NCI-H226 (cell line): ENCODE measurements around the gene CFAP92.

Experiments
- DNase-seq: peaks from one replicate; pipeline ENCODE4 v3.0.0-alpha.2; 2015

The CFAP92 gene

GRCh38 chr3:129004639-129005295 is 10.9 kb upstream of the CFAP92 start:
- no peak for DNase-seq

DNA sequence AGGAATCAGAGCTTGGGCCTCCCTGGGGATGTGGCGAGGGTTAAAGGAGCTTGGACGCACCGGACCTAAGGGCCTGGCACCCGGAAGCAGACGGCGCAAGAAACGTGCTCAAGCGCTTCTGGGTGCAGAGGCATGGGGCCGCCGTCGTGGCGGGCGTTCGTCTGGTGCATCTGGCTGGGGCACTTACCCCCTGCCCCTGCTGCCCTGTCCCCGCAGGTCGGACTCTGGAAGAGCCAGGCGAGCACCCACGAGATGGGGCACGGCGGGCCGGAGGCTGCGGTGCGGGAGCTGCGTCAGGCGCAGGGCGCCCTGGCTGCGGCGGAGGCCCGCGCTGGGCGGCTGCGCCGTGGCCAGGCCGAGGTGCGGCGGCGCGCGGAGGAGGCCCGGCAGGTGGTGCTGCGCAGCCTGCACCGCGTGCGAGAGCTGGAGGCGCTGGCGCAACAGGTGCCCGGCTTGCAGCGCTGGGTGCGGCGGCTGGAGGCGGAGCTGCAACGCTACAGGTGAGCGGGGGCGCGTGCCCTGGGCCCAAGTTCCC is 9.8 kb upstream of the CFAP92 start:
- no peak for DNase-seq

DNA sequence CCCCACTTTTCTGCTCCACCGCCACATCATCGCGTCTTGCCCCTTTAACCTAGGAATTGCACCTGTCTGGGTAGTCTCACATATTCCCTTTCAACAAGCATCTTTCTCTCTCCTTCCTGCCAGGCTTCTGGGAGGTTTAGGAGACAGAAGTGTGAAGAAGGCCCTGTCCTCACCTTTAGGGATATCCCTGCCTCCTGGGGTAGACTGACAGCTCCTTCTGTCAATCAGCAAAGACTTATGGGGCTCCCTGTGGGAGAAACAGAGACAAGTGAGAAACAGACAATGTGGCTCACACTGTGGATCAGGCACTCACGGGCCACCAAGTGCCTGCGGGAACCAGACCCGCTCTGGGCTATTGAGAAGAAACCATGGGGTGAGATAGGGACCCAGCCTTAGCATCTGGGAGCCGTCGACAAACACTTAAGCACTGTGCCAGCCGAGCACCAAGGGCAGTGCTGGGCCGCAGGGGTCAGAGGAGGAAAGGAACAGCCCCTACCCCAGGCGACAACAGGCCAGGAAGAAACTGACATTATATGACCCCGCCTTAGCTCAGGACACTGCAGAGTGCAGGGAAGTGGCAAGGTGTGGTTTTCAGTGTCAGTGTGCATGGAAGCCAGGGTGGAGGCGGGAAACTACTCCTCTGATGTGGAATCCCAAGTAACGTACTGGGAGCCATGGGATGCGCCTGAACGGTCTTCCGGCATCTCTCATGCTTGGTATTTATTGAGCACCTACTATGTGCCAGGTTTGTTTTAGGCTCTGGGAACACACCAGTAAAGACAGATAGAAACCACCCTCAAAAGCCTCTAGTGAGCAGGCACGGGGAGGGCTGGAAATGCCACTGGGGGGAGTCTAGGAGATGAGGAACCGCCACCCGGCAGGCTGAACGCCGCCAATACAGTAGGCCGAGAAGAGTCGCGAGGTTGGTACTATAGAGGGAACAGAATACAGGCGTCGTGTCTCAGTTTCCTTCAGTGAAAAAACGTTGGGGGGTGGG is 9.0 kb upstream of the CFAP92 start:
- no peak for DNase-seq

DNA sequence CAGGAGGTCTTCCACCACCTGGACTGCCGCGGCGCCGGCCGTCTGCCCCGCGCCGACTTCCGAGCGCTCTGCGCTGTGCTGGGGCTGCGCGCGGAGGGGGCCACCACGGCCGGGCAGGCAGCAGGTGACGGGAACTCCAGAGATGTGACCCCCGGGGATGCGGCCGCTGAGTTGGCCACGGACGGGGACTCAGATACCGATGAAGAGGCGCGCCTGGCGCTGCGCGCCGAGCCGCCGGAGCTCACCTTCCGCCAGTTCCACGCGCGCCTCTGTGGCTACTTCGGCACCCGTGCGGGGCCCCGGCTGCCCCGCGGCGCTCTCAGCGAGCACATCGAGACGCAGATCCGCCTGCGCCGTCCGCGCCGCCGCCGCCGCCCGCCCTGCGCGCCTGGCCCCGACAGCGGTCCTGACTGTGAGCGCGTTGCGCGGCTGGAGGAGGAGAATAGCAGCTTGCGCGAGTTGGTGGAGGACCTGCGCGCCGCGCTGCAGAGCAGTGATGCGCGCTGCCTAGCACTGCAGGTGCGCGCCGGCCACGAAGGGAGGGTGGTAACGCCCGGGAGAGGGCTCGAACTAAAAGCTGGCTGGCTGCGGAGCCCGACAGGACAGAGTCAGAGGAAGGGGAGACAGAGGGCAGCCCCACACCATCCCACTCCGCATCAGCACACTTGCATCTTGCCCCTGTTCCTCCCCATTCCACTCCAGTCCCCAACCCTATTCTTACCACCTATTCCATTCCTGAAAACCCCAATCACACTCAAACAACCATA is 8.1 kb upstream of the CFAP92 start:
- DNase-seq, result no peak

- DNase-seq, result peak; percentile 44
These were observed 7.4 kb upstream of the CFAP92 start, which contains the start of gene EFCC1 for GRCh38 chr3:129001101-129001805. Gene EFCC1 (plus strand): TSS chr3:129001304. CDS start chr3:129001629, 325 bp downstream.

DNA sequence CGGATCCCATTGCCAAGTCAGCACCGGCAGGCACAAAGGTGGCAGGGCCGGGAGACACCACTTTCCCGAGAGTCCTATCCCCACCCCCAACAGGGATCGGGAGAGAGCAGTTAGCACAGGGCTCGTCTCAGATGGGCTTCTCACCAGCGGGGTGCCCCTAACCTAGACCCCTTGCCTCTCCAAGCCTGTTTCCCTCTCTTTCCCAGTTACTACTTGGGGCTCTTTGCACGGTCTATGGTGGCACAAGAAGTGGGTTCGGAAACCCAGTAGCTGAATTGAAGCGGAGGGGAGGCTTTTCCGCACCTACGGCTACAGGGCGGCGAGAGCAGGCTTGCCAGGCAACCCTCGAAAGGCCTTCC is 6.8 kb upstream of the CFAP92 start:
- no peak for DNase-seq

DNA sequence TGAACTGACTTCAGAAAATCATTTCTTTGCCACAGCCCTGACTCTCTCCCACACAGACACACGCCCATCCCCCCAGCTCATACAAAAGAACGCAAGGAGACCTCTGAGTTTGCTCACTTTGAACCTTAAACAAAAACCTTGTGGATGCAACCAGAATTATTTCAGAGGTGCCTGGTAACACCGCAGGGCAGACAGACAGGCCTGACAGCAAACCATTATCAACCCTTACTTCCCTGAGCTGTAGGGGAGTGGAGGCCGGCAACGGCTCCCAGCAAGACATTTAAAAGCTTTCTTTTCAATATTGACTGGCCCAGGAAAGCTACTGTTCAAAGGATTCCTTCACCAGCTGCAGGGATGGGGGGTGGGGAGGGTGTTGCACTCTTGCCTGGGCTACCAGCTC is 5.2 kb upstream of the CFAP92 start:
- no peak for DNase-seq

DNA sequence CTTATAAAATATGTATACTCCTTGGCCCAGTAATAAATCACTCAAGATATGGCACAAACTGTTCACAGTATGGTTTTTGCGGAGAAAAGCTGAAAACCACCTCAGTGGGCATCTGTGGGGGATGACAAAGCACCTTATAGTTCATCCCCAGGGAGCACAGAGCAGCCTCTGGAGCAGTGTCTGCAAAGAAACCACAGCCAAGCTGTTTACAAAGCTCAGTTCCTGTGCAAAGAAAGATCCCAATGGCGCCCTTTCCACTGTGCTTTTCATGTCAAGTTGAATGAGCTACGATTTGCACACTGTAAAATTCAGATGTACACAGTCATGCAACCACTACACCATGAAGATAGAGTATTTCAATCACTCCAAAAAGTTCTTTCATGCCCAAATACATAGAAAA is 4.7 kb upstream of the CFAP92 start:
- DNase-seq, result no peak

- DNase-seq, result no peak
These were observed 3.7 kb upstream of the CFAP92 start for GRCh38 chr3:128997486-128998133.

DNA sequence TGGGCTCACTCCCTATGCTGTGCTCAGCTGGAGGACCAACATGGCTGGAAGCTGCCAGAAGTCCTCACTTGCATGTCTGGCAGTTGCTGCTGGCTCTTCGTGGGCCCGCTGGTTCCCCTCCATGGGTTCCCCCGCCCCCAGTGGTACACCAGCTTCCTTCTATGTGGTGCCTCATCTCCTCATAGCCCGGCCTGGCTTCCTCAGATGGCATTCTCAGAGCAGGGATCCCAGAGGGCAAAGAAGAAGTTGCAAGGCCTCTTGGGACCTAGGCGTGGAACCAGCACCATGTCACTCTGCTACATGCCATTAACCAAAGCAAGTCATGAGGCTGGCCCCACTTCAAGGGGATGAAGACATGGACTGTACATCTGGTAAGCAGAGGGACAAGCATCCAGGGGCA is 2.9 kb upstream of the CFAP92 start:
- DNase-seq, result no peak

DNA sequence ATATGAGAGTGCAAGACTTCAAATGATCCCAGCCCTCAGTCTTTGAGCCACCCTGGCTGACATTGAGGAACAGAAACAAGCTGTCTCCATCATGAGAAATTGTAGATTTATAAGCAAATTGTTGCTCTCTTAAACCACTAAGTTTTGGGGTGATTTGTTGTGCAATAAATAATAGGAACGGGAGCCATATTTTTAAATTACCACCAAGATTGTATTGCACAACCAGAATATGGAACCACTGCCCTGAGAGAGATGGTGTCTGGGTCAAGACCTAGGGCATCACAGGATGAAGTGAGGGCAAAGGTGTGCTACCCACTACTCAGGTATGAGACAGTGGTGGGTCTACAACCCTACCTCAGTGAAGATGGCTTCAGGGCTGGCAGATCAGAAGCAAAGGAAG is 2.3 kb upstream of the CFAP92 start:
- DNase-seq, result no peak

- no peak for DNase-seq
These were observed 1.9 kb upstream of the CFAP92 start for GRCh38 chr3:128995737-128996136.

DNA sequence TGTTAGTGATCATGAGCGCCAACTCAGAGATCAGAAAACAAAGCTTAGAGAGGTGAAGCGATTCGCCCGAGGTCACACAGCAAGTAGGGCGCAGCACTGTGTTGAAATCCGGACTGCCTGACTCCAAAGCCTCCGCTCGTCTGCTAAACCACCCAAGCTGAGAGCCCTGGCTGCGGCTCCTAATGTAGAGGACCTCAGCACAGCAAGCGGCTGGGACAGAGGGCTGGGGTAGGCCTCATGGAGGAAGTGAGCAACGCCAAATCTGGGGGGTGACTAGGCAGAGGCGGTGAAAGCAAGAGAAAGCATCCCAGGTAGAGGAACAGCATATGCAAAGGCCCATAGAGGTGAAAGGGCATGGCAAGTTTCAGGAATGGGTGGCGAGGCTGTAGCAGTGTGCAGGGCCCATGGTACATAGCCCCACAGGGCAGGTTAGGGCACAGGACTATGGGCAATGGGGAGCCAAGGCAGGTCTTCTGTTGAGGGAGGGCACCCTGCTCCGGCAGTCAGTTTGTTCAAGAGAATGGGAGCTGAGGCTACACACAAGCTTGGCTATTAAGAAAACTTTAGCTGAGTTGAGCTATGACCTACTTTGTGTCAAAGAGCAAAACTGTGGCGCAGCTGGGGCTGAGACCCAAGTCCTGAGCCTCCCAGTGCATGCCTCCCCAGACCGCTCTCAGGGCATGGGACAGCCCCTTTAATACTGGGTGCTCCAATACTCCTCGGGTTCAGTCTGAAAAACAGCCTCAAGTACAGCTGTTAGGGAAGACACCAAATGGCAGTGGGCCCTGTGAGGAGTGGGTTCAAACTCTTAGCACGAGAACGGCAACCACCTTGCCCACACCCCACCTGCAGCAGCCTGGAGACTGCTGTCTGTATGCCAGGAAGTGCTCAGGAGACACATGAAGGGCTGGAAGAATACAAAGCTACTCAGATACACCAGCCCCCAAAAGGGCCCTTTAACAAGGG is 988 bp upstream of the CFAP92 start:
- DNase-seq, result no peak

- no peak for DNase-seq
These were observed 267 bp upstream of the CFAP92 start for GRCh38 chr3:128994173-128994512.

DNA sequence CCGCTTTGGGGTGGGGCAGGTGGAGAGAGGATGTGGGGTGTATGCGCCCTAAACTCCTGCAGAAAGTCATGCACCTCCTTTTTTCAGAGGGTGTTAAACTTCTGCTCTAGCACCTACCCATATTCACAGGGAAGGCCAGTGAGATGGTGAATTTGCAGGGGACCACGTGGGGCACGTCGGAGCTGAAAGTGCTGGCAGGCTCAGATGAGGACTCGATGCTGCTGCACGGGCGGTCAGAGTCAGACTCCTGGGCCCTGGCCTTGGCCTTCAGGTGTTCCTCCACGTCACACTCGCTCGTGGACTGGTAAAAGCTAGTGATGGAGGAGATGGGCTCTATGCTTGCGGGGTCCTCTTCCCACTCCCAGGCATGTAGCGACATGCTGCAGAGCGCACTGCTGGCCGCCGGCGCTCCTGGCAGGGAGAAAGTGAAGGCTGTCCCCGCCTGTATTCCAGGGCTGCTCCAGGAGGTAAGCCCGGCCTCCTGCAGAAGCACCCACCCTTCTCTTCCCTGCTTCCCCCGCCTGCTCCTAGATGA is 883 bp downstream of the CFAP92 start:
- DNase-seq, result no peak

DNA sequence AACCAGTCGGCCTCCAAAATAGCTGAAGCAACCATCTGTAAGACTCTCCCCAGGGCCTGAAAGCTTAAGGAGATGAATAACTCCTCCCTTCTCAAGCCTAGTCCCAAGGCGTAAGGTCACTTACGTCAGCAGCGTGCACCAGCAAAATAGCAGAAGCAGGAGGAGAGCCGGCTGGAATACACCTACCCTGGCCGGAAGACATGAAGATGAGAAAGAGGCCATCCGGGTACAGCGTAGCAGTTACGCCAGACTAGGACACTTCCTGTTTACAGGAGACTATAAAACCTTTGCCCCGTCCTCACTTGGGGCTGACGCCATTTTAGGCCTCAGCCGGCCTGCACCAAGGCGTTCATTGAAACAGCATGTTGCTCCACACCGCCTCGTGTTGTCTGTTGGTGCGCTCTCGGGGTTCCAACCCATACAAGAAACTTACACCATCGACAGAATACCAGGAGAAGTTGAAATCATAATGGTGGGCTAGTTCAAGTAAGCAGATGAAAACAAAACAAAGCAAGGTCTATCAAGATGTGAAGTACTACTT is 2.5 kb downstream of the CFAP92 start:
- no peak for DNase-seq

DNA sequence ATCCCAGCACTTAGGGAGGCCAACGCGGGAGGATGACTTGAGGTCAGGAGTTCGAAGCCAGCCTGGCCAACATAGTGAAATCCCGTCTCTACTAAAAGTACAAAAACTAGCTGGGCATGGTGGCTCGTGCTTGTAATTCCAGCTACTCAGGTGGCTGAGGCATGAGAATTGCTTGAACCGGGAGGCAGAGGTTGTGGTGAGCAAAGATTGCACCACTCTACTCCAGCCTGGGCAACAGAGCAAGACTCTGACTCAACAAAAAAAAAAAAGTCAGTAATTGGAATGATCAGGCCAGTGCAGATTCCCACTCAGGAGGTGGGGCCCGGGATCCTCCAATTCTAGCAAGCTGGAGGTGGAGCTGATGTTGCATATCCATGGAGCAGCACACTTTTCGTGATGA is 5.6 kb downstream of the CFAP92 start:
- no peak for DNase-seq

GRCh38 chr3:128987302-128988100 is 6.4 kb downstream of the CFAP92 start:
- DNase-seq, result no peak

- no peak for DNase-seq
These were observed 9.3 kb downstream of the CFAP92 start for GRCh38 chr3:128984596-128984995.
